CD4-positive, alpha-beta T cell treated with Interleukin-4 for 1 hour (primary cell): ENCODE data around the gene LPIN3.

ENCODE experiments used
- DNase-seq, 2 donors: peaks; one replicate each; pipeline ENCODE4 v3.0.0-alpha.2; 2020 to 2022

The LPIN3 gene

GRCh38 chr20:41367393-41367695 lies 26.7 kb downstream of the LPIN3 start:
- DNase-seq = no peak

- DNase-seq = no peak
These were observed 27.3 kb downstream of the LPIN3 start for GRCh38 chr20:41367956-41368355.

- no peak for DNase-seq
These were observed 29.1 kb downstream of the LPIN3 start for GRCh38 chr20:41369673-41370072.

- no peak for DNase-seq
These were observed 29.6 kb downstream of the LPIN3 start for GRCh38 chr20:41370176-41370575.

- no peak for DNase-seq
These were observed 30.8 kb downstream of the LPIN3 start for GRCh38 chr20:41371371-41371770.

GRCh38 chr20:41373251-41373783 lies 32.7 kb downstream of the LPIN3 start:
- DNase-seq = no peak

GRCh38 chr20:41373931-41374920 lies 33.6 kb downstream of the LPIN3 start:
- no peak for DNase-seq

GRCh38 chr20:41375846-41376245 lies 35.2 kb downstream of the LPIN3 start:
- DNase-seq = no peak

GRCh38 chr20:41376349-41376748 lies 35.7 kb downstream of the LPIN3 start:
- no peak for DNase-seq

GRCh38 chr20:41377275-41377674 lies 36.7 kb downstream of the LPIN3 start:
- no peak for DNase-seq

- no peak for DNase-seq
These were observed 38.9 kb downstream of the LPIN3 start for GRCh38 chr20:41379551-41379950.

- DNase-seq = no peak
These were observed 40.1 kb downstream of the LPIN3 start for GRCh38 chr20:41380551-41381193.

- no peak for DNase-seq
These were observed 42.2 kb downstream of the LPIN3 start for GRCh38 chr20:41382791-41383305.

GRCh38 chr20:41386502-41387427 lies 46.1 kb downstream of the LPIN3 start:
- DNase-seq = no peak

GRCh38 chr20:41387444-41387851 lies 46.8 kb downstream of the LPIN3 start:
- no peak for DNase-seq

GRCh38 chr20:41390889-41391288 lies 50.3 kb downstream of the LPIN3 start:
- DNase-seq = no peak

GRCh38 chr20:41391587-41392001 lies 51.0 kb downstream of the LPIN3 start:
- DNase-seq = no peak

GRCh38 chr20:41392295-41392694 lies 51.7 kb downstream of the LPIN3 start:
- DNase-seq = no peak

GRCh38 chr20:41392871-41393704 lies 52.5 kb downstream of the LPIN3 start:
- no peak for DNase-seq

- no peak for DNase-seq
These were observed 53.1 kb downstream of the LPIN3 start for GRCh38 chr20:41393705-41394066.

- DNase-seq = no peak
These were observed 53.5 kb downstream of the LPIN3 start for GRCh38 chr20:41394081-41394480.
